SK-N-SH (cell line): ENCODE data around the gene DHX57. TPM values are rescaled to one million over a fixed set of nuclear protein-coding genes. Genes with fewer than 3 reads are reported as not detected.

ENCODE experiments used
- CTCF ChIA-PET: fragments of 300-600, 350-600 bp; formaldehyde crosslinking; extraction: SDS; loops from one replicate; lab custom pipeline; 2021; lab: Yijun Ruan, JAX
- POLR2A ChIA-PET: fragments of 350-600 bp; sonication (Branson Sonifier 250); formaldehyde crosslinking; extraction: SDS; loops from one replicate; lab custom pipeline; 2020; ENCODE audit warnings: antibody characterized with exemption, inconsistent platforms; lab: Yijun Ruan, JAX
- DNase-seq: peaks from one replicate; pipeline ENCODE4 v3.0.0; 2012
- H2AFZ ChIP-seq: fragments of 200-600 bp; sonication (generic); 2 replicates; pipeline ENCODE4 v1.8.1; 2016; ENCODE audit warnings: antibody characterized with exemption, mild to moderate bottlenecking, low read depth
- H3F3A ChIP-seq: fragments of 200-600 bp; sonication (generic); replicated peaks from 2 replicates; pipeline ENCODE3; 2016; ENCODE audit warnings: antibody characterized with exemption, mild to moderate bottlenecking; ENCODE audit not compliant: insufficient read depth
- H3K27ac ChIP-seq, 2 experiments: fragments of 200-500 bp in 1 of 2; fragments of 200-600 bp in 1 of 2; sonication (Bioruptor generic) in 1 of 2; sonication (generic), shearing (Covaris generic) in 1 of 2; 2 replicates each; pipeline versions ENCODE4 v1.5.1 to v1.6.1; 2014 to 2016; ENCODE audit warnings: low read depth in 2 of 2, inconsistent platforms in 1 of 2, low read length in 1 of 2, mild to moderate bottlenecking in 1 of 2, mixed read lengths in 1 of 2
- H3K27me3 ChIP-seq: fragments of 200-600 bp; sonication (generic), shearing (Covaris generic); 2 replicates; pipeline ENCODE4 v1.6.1; 2016; ENCODE audit warnings: mixed run types; ENCODE audit not compliant: insufficient read depth
- H3K36me3 ChIP-seq, 2 experiments: fragments of 200-500 bp in 1 of 2; fragments of 200-600 bp in 1 of 2; sonication (Bioruptor generic) in 1 of 2; sonication (generic) in 1 of 2; replicated peaks in 1 of 2; 2 replicates each; pipeline versions ENCODE3 to v1.5.1; 2014 to 2016; ENCODE audit warnings: low read length in 1 of 2, mild to moderate bottlenecking in 1 of 2; ENCODE audit not compliant: insufficient read depth in 2 of 2, control insufficient read depth in 1 of 2
- H3K4me1 ChIP-seq, 2 experiments: fragments of 200-500 bp in 1 of 2; fragments of 200-600 bp in 1 of 2; sonication (Bioruptor generic) in 1 of 2; sonication (generic), shearing (Covaris generic) in 1 of 2; 2 replicates each; pipeline versions ENCODE4 v1.5.1 to v1.6.1; 2014 to 2016; ENCODE audit warnings: low read depth in 1 of 2, low read length in 1 of 2, mixed run types in 1 of 2; ENCODE audit not compliant: insufficient read depth in 2 of 2, control insufficient read depth in 1 of 2
- H3K4me2 ChIP-seq: fragments of 200-600 bp; sonication (generic), shearing (Covaris generic); 2 replicates; pipeline ENCODE4 v1.6.1; 2017; ENCODE audit warnings: mixed run types
- H3K4me3 ChIP-seq, 2 experiments: fragments of 200-500 bp in 1 of 2; fragments of 200-600 bp in 1 of 2; sonication (Bioruptor generic) in 1 of 2; sonication (generic), shearing (Covaris generic) in 1 of 2; 2 replicates each; pipeline versions ENCODE4 v1.5.1 to v1.8.1; 2014 to 2016; ENCODE audit warnings: low read depth in 2 of 2, inconsistent platforms in 1 of 2, low read length in 1 of 2, mild to moderate bottlenecking in 1 of 2, mixed read lengths in 1 of 2, moderate library complexity in 1 of 2
- H3K79me2 ChIP-seq: fragments of 200-600 bp; sonication (generic); 2 replicates; pipeline ENCODE4 v1.8.1; 2017; ENCODE audit warnings: mild to moderate bottlenecking; ENCODE audit not compliant: insufficient read depth
- H3K9ac ChIP-seq: fragments of 200-600 bp; sonication (generic); 2 replicates; pipeline ENCODE4 v1.6.1; 2017; ENCODE audit warnings: mixed run types
- H3K9me2 ChIP-seq: fragments of 200-600 bp; sonication (generic); 2 replicates; pipeline ENCODE4 v1.6.1; 2017; ENCODE audit warnings: mixed run types
- H3K9me3 ChIP-seq: fragments of 200-600 bp; sonication (generic); 2 replicates; pipeline ENCODE4 v1.6.1; 2017; ENCODE audit warnings: mixed run types, mild to moderate bottlenecking, moderate library complexity
- H4K20me1 ChIP-seq: fragments of 200-600 bp; sonication (generic); 2 replicates; pipeline ENCODE4 v1.6.1; 2017; ENCODE audit warnings: mild to moderate bottlenecking, mixed run types; ENCODE audit not compliant: insufficient read depth
- ELF1 ChIP-seq: IDR thresholded peaks from 2 replicates; pipeline ENCODE4 v1.4.0; 2012
- EP300 ChIP-seq, 2 experiments: IDR thresholded peaks; 2 replicates each; pipeline versions ENCODE4 v1.4.0 to v1.6.1; 2012; ENCODE audit warnings: borderline replicate concordance in 1 of 2, low read depth in 1 of 2, low read length in 1 of 2
- EZH2phosphoT487 ChIP-seq: fragments of 200-600 bp; sonication (generic); IDR thresholded peaks from 2 replicates; pipeline ENCODE4 v1.6.1; 2017; ENCODE audit warnings: low read depth, mixed run types, mild to moderate bottlenecking, antibody characterized with exemption, moderate library complexity, borderline replicate concordance
- GABPA ChIP-seq: IDR thresholded peaks from 2 replicates; pipeline ENCODE4 v1.4.0; 2012; ENCODE audit warnings: low read depth, mild to moderate bottlenecking
- GATA2 ChIP-seq: sonication (generic); formaldehyde crosslinking; IDR thresholded peaks from 2 replicates; pipeline ENCODE4 v1.5.0; 2020; ENCODE audit warnings: mild to moderate bottlenecking, missing genetic modification reagents
- JUND ChIP-seq: IDR thresholded peaks from 2 replicates; pipeline ENCODE4 v1.4.0; 2012
- MEF2A ChIP-seq: IDR thresholded peaks from 2 replicates; pipeline ENCODE4 v1.4.0; 2012; ENCODE audit warnings: low read depth, borderline replicate concordance
- NFIC ChIP-seq: IDR thresholded peaks from 2 replicates; pipeline ENCODE4 v1.4.0; 2012; ENCODE audit warnings: borderline replicate concordance
- NRF1 ChIP-seq: IDR thresholded peaks from 2 replicates; pipeline ENCODE4 v1.6.1; 2012; ENCODE audit warnings: low read depth, mild to moderate bottlenecking, low read length
- POLR2AphosphoS5 ChIP-seq: IDR thresholded peaks from 2 replicates; pipeline ENCODE4 v1.6.1; 2012; ENCODE audit warnings: low read depth, low read length
- RCOR1 ChIP-seq: fragments of 150-350 bp; IDR thresholded peaks from 2 replicates; pipeline ENCODE4 v1.6.1; 2017; ENCODE audit warnings: antibody characterized with exemption, low read length
- REST ChIP-seq: IDR thresholded peaks from 2 replicates; pipeline ENCODE4 v1.6.1; 2012; ENCODE audit warnings: mild to moderate bottlenecking, low read depth, low read length, moderate library complexity
- SMC3 ChIP-seq: IDR thresholded peaks from 2 replicates; pipeline ENCODE4 v1.6.1; 2012; ENCODE audit warnings: low read depth, low read length, improper control_type of control experiment
- TAF1 ChIP-seq: IDR thresholded peaks from 2 replicates; pipeline ENCODE4 v1.6.1; 2012; ENCODE audit warnings: low read depth, mild to moderate bottlenecking, low read length, moderate library complexity, borderline replicate concordance
- TCF12 ChIP-seq: IDR thresholded peaks from 2 replicates; pipeline ENCODE4 v1.4.0; 2012
- TEAD4 ChIP-seq: IDR thresholded peaks from 2 replicates; pipeline ENCODE4 v1.4.0; 2012; ENCODE audit warnings: mild to moderate bottlenecking, borderline replicate concordance; ENCODE audit not compliant: insufficient read depth
- USF2 ChIP-seq: fragments of 150-350 bp; IDR thresholded peaks from 2 replicates; pipeline ENCODE4 v1.6.1; 2017; ENCODE audit warnings: antibody characterized with exemption, low read length, low read depth, borderline replicate concordance
- YY1 ChIP-seq: IDR thresholded peaks from 2 replicates; pipeline ENCODE4 v1.4.0; 2012; ENCODE audit warnings: low read depth, mild to moderate bottlenecking
- WGBS: methylation state at CpG from one replicate; pipeline ENCODE4 v1.1.6; 2017; ENCODE audit warnings: low lambda C conversion rate; 5-methylcytosine and 5-hydroxymethylcytosine counted together
- polyA plus RNA-seq, 3 experiments: library from polyadenylated mRNA; depleted of rRNA; stranded (reverse); fragments of >200 nt; gene quantifications; 2 replicates each; pipeline ENCODE4 v1.2.3, GENCODE V29; 2012

Gene DHX57
- polyA plus RNA-seq, 1 of the 3 experiments (the other 2 are of a cell fraction): 12.3 TPM

- 76% methylated on average over 2 of the region's 2 CpGs for WGBS
- H3K4me1 ChIP-seq: no peaks in the 10 kb centered on the region
- CTCF ChIA-PET: interaction anchor here (0.6 to 4.5 kb wide), 4 partner anchors 19 to 440 kb away, joined by 3 to 12 read pairs (median 3); no protein-coding TSS in a partner anchor
Observed at GRCh38 chr2:38806015-38806732, 69.6 kb downstream of the DHX57 start.

More at GRCh38 chr2:38806015-38806732, 69.6 kb downstream of the DHX57 start:
- no peaks in the 10 kb centered on the region for H3K9me3 ChIP-seq
- no peak overlapping the region for H2AFZ ChIP-seq
- H3F3A ChIP-seq: no peaks in the 10 kb centered on the region
- TF ChIP-seq USF2: no peak
- no peak for TF ChIP-seq NRF1
- TF ChIP-seq POLR2AphosphoS5: no peak
- no peak for TF ChIP-seq ELF1
- TF ChIP-seq EP300 (IDR thresholded peaks at IDR 0.05; ENCODE audit: borderline replicate concordance in 1 of 2, low read depth in 1 of 2, low read length in 1 of 2): no peak
- TF ChIP-seq JUND: no peak
- TF ChIP-seq TCF12: no peak
- no peak for TF ChIP-seq YY1
- no peak for TF ChIP-seq TAF1
- no peak for TF ChIP-seq GATA2
- TF ChIP-seq NFIC: no peak
- TF ChIP-seq REST: no peak
- no peak for TF ChIP-seq EZH2phosphoT487
- TF ChIP-seq RCOR1: no peak
- TF ChIP-seq MEF2A: no peak
- no peak for TF ChIP-seq GABPA
- no peak for TF ChIP-seq TEAD4
- no peak for TF ChIP-seq SMC3
- H3K9ac ChIP-seq: no peak overlapping the region
- no peak overlapping the region for H3K27ac ChIP-seq
- POLR2A ChIA-PET: interaction anchor here (1.4 kb wide), 1 partner anchor 55 kb away, joined by 4 read pairs; the partner anchor contains the start of gene SRSF7
- no peak overlapping the region for H3K4me2 ChIP-seq
- H3K27me3 ChIP-seq: no peaks in the 10 kb centered on the region
- no peaks in the 10 kb centered on the region for H3K79me2 ChIP-seq
- H3K9me2 ChIP-seq: no peaks in the 10 kb centered on the region
- H3K4me3 ChIP-seq: no peak overlapping the region
- DNase-seq: no peak
- H3K36me3 ChIP-seq: peaks cover 27 to 36% of the 10 kb centered on the region in 2 experiments
- no peaks in the 10 kb centered on the region for H4K20me1 ChIP-seq
